ENCODE measurements around the gene GDPD3.

DNA sequence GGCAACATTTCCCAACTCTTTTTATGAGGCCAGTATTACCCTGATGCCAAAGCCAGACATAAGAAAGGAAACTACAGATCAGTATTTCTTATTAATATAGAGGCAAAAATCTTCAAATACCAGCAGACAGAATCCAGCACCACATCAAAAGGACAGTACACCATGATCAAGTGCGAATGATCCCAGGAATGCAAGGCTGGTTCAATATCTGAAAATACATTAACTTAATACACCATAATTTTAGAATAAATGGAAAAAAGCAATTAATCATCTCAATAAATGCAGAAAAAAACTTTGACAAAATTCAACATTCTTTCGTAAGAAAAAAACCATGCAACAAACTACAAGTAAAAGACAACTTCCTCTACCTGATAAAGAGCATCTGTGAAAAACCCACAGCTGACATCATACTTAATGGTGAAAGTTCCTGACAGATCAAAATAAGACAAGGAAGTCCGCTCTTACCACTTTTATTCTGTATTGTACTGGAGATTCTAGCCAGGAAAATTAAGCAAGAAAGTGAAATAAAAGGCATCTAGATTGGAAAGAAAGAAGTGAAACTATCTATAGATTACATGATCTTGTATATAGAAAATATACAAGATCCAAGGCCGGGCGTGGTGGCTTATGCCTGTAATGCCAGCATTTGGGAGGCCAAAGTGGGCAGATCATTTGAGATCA lies 36.1 kb upstream of the GDPD3 start:
- TF ChIP-seq, protein P1, sequence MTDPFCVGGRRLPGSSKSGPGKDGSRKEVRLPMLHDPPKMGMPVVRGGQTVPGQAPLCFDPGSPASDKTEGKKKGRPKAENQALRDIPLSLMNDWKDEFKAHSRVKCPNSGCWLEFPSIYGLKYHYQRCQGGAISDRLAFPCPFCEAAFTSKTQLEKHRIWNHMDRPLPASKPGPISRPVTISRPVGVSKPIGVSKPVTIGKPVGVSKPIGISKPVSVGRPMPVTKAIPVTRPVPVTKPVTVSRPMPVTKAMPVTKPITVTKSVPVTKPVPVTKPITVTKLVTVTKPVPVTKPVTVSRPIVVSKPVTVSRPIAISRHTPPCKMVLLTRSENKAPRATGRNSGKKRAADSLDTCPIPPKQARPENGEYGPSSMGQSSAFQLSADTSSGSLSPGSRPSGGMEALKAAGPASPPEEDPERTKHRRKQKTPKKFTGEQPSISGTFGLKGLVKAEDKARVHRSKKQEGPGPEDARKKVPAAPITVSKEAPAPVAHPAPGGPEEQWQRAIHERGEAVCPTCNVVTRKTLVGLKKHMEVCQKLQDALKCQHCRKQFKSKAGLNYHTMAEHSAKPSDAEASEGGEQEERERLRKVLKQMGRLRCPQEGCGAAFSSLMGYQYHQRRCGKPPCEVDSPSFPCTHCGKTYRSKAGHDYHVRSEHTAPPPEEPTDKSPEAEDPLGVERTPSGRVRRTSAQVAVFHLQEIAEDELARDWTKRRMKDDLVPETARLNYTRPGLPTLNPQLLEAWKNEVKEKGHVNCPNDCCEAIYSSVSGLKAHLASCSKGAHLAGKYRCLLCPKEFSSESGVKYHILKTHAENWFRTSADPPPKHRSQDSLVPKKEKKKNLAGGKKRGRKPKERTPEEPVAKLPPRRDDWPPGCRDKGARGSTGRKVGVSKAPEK (CRISPR knock-in tag; IDR thresholded peaks at IDR 0.05; ENCODE audit: borderline replicate concordance), result no peak
- TF ChIP-seq, protein P2, sequence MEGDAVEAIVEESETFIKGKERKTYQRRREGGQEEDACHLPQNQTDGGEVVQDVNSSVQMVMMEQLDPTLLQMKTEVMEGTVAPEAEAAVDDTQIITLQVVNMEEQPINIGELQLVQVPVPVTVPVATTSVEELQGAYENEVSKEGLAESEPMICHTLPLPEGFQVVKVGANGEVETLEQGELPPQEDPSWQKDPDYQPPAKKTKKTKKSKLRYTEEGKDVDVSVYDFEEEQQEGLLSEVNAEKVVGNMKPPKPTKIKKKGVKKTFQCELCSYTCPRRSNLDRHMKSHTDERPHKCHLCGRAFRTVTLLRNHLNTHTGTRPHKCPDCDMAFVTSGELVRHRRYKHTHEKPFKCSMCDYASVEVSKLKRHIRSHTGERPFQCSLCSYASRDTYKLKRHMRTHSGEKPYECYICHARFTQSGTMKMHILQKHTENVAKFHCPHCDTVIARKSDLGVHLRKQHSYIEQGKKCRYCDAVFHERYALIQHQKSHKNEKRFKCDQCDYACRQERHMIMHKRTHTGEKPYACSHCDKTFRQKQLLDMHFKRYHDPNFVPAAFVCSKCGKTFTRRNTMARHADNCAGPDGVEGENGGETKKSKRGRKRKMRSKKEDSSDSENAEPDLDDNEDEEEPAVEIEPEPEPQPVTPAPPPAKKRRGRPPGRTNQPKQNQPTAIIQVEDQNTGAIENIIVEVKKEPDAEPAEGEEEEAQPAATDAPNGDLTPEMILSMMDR (CRISPR knock-in tag; IDR thresholded peaks at IDR 0.05), result no peak
- TF ChIP-seq CHD4 (IDR thresholded peaks at IDR 0.05; ENCODE audit: borderline replicate concordance, low read length), result no peak
- TF ChIP-seq ZBTB7A (CRISPR knock-in tag; IDR thresholded peaks at IDR 0.05), result no peak
- TF ChIP-seq EZH2 (conservative IDR thresholded peaks at IDR 0.05; ENCODE audit: low read depth, low read length), result no peak
- TF ChIP-seq TAF1 (CRISPR knock-in tag; IDR thresholded peaks at IDR 0.05), result no peak
- TF ChIP-seq ZFP36 (IDR thresholded peaks at IDR 0.05; ENCODE audit: borderline replicate concordance, low read depth, low read length, partially characterized antibody), result no peak
- no peak for TF ChIP-seq ZNF879 (CRISPR knock-in tag; IDR thresholded peaks at IDR 0.05)
- TF ChIP-seq, protein P3, sequence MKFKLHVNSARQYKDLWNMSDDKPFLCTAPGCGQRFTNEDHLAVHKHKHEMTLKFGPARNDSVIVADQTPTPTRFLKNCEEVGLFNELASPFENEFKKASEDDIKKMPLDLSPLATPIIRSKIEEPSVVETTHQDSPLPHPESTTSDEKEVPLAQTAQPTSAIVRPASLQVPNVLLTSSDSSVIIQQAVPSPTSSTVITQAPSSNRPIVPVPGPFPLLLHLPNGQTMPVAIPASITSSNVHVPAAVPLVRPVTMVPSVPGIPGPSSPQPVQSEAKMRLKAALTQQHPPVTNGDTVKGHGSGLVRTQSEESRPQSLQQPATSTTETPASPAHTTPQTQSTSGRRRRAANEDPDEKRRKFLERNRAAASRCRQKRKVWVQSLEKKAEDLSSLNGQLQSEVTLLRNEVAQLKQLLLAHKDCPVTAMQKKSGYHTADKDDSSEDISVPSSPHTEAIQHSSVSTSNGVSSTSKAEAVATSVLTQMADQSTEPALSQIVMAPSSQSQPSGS (CRISPR knock-in tag; IDR thresholded peaks at IDR 0.05), result no peak
- TF ChIP-seq, protein P4, sequence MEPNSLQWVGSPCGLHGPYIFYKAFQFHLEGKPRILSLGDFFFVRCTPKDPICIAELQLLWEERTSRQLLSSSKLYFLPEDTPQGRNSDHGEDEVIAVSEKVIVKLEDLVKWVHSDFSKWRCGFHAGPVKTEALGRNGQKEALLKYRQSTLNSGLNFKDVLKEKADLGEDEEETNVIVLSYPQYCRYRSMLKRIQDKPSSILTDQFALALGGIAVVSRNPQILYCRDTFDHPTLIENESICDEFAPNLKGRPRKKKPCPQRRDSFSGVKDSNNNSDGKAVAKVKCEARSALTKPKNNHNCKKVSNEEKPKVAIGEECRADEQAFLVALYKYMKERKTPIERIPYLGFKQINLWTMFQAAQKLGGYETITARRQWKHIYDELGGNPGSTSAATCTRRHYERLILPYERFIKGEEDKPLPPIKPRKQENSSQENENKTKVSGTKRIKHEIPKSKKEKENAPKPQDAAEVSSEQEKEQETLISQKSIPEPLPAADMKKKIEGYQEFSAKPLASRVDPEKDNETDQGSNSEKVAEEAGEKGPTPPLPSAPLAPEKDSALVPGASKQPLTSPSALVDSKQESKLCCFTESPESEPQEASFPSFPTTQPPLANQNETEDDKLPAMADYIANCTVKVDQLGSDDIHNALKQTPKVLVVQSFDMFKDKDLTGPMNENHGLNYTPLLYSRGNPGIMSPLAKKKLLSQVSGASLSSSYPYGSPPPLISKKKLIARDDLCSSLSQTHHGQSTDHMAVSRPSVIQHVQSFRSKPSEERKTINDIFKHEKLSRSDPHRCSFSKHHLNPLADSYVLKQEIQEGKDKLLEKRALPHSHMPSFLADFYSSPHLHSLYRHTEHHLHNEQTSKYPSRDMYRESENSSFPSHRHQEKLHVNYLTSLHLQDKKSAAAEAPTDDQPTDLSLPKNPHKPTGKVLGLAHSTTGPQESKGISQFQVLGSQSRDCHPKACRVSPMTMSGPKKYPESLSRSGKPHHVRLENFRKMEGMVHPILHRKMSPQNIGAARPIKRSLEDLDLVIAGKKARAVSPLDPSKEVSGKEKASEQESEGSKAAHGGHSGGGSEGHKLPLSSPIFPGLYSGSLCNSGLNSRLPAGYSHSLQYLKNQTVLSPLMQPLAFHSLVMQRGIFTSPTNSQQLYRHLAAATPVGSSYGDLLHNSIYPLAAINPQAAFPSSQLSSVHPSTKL (CRISPR knock-in tag; IDR thresholded peaks at IDR 0.05), result no peak
- TF ChIP-seq ZNF33B (CRISPR knock-in tag; IDR thresholded peaks at IDR 0.05), result no peak
- no peak for TF ChIP-seq SP1 (IDR thresholded peaks at IDR 0.05)
- no peak for TF ChIP-seq SP1 (CRISPR knock-in tag; IDR thresholded peaks at IDR 0.05)

Data from HepG2 (cell line).